Urinary bladder (tissue), 4 donors: Measurements from ENCODE around the gene LPP. TPM values are rescaled to one million over a fixed set of nuclear protein-coding genes. Genes with fewer than 3 reads are reported as not detected.

ENCODE experiments used
- DNase-seq: peaks from one replicate; pipeline ENCODE4 v3.0.0-alpha.2; 2015; ENCODE audit errors: extremely low spot score
- H3K27ac ChIP-seq: one replicate; pipeline ENCODE4 v1.5.1; 2013; ENCODE audit warnings: low read depth, mild to moderate bottlenecking, moderate library complexity
- H3K36me3 ChIP-seq: one replicate; pipeline ENCODE4 v1.6.1; 2013; ENCODE audit warnings: mild to moderate bottlenecking, moderate library complexity; ENCODE audit not compliant: insufficient read depth
- H3K4me1 ChIP-seq: one replicate; pipeline ENCODE4 v1.6.1; 2013; ENCODE audit warnings: mild to moderate bottlenecking, moderate library complexity; ENCODE audit not compliant: insufficient read depth
- H3K4me3 ChIP-seq: one replicate; pipeline ENCODE4 v1.5.1; 2013; ENCODE audit warnings: low read depth, low read length
- WGBS: extraction: QIAGEN DNeasy Blood & Tissue Kit; methylation state at CpG from one replicate; pipeline ENCODE4 v1.1.7; 2013; 5-methylcytosine and 5-hydroxymethylcytosine counted together
- polyA plus RNA-seq: library from polyadenylated mRNA; stranded (reverse); fragments of 200-250 nt; gene quantifications from one replicate; pipeline ENCODE4 v1.2.3, GENCODE V29; 2013
- total RNA-seq: library from RNA; depleted of rRNA; stranded (reverse); fragments of >200 nt; gene quantifications from one replicate; pipeline ENCODE4 v1.2.3, GENCODE V29; 2014
- donor health status: healthy with polysubstance abuse.
- donor health status: healthy.

Gene LPP
- total and polyA plus RNA-seq, 2 donors: 133 to 705 TPM

GRCh38 chr3:188452158-188452772, 298.3 kb downstream of the LPP start:
- no peak for DNase-seq
- no peak overlapping the region for H3K27ac ChIP-seq
- 90% methylated on average over 8 of the region's 8 CpGs for WGBS
- H3K36me3 ChIP-seq: peaks cover 1% of the 10 kb centered on the region
- H3K4me3 ChIP-seq: no peak overlapping the region
- no peaks in the 10 kb centered on the region for H3K4me1 ChIP-seq

DNA sequence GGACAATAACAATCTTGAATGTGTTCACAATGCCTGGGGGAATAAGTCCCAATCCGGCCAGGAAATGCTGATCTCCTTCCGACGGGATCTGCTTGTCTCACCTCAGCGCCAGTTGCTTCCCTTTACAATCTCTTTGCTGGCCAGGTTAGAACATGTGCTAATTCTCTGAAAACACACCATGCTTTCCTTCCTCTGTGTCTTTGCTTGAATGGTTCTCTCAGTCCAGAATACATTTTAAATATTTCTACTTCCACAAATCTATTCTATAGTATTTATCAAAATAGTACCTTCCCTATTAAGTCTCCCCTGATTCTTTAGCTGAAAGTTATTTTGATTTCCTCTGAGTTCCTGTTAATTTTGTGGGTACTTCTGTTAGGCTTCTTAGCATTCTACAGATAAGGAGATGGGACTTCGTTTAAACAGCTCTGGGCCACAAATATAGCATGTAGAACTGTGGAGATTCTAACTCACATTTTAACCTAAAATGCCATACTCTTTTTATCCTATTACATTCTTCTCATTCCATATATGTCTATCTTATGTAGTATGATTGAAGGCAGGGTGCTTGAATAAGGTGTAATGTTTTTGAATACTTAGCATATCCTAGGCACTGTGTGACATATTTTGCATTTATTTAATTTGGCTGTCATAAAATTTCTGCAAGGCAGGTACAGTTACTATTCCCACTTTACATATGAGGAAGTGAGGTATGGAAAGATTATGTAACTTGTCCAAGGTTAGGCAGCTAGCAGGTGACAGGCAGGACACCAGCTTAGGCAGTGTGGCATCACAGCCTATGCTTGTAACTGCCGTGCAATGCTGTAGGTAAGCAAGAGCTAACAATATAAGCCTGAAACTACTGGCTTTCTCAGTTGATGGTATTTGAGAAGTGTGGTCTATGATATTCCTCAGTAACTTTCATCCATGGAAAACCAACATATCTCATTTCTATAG, 299.8 kb downstream of the LPP start:
- 78% methylated on average over 6 of the region's 6 CpGs for WGBS
- H3K4me1 ChIP-seq: no peaks in the 10 kb centered on the region
- peaks cover 1% of the 10 kb centered on the region for H3K36me3 ChIP-seq
- no peak overlapping the region for H3K4me3 ChIP-seq
- DNase-seq: no peak
- no peak overlapping the region for H3K27ac ChIP-seq

GRCh38 chr3:188455748-188456147, 301.8 kb downstream of the LPP start:
- H3K4me3 ChIP-seq: no peak overlapping the region
- no peak for DNase-seq
- H3K27ac ChIP-seq: no peak overlapping the region
- H3K4me1 ChIP-seq: no peaks in the 10 kb centered on the region
- peaks cover 1% of the 10 kb centered on the region for H3K36me3 ChIP-seq
- WGBS: 65% methylated on average over 4 of the region's 4 CpGs

DNA sequence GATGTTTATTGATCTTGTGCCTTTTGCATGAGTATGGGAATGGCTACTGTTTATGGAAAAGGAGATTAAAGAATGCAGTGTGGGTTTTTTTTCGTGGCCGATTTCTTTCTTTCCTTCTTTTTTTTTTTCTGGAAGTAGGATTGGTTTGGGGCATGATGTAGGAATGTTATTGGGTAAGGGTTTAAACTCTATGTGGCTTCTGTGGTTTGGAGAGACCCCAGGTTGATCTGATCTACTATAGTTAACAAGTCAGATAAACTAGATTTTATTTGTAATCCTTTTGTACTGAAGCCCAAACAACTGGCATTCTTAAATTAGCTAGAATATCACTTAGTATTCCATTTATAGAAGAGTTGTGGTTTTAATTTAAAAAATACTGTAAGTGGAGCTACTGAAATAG, 304.8 kb downstream of the LPP start:
- H3K4me3 ChIP-seq: no peak overlapping the region
- peaks cover 2% of the 10 kb centered on the region for H3K36me3 ChIP-seq
- no peak for DNase-seq
- H3K4me1 ChIP-seq: no peaks in the 10 kb centered on the region
- 61% methylated on average over 2 of the region's 2 CpGs for WGBS
- H3K27ac ChIP-seq: no peak overlapping the region

DNA sequence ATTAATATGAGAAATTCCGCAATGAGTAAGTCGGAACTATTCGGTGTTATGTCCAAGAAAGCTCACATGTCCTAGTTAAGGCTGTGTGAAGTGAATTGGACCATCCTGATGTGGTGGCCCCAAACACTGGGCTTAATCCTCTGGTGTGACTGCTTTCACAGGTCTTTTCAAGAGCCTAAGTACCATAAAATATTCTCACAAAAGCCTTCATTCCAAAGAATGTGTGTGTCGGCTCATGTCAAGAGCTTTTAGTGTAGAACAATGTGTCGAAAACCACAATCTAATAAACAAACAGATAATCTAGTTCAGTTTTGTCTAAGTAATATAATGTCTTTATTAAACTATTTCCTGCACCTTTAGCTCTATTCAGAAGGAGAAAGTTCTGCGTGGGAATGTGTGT, 311.4 kb downstream of the LPP start:
- no peak overlapping the region for H3K4me3 ChIP-seq
- H3K4me1 ChIP-seq: peaks cover 2% of the 10 kb centered on the region
- DNase-seq: no peak
- H3K36me3 ChIP-seq: peaks cover 1% of the 10 kb centered on the region
- no peak overlapping the region for H3K27ac ChIP-seq
- 86% methylated on average over 6 of the region's 6 CpGs for whole genome bisulfite sequencing

DNA sequence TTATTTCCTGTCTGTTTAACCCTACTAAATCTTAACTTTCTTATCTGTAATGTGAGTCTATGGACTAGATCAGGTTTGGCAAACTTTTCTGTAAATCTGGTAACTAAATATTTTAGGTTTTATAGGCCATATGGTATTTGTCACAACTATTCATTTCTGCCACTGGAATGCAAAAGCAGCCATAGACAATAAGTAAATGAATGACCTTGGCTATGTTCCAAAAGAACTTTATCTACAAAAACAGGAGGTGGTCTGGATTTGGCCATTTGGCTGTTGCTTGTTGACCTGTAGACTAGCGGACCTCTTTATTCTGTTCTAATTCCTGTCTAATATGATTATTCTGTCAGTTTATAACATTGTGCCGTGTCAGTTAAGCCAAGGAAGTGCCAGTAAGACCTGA, 314.2 kb downstream of the LPP start:
- DNase-seq: no peak
- H3K4me3 ChIP-seq: no peak overlapping the region
- H3K4me1 ChIP-seq: peaks cover 3% of the 10 kb centered on the region
- no peaks in the 10 kb centered on the region for H3K36me3 ChIP-seq
- H3K27ac ChIP-seq: no peak overlapping the region
- 69% methylated on average over 2 of the region's 2 CpGs for WGBS

GRCh38 chr3:188468662-188469061, 314.7 kb downstream of the LPP start:
- no peak for DNase-seq

DNA sequence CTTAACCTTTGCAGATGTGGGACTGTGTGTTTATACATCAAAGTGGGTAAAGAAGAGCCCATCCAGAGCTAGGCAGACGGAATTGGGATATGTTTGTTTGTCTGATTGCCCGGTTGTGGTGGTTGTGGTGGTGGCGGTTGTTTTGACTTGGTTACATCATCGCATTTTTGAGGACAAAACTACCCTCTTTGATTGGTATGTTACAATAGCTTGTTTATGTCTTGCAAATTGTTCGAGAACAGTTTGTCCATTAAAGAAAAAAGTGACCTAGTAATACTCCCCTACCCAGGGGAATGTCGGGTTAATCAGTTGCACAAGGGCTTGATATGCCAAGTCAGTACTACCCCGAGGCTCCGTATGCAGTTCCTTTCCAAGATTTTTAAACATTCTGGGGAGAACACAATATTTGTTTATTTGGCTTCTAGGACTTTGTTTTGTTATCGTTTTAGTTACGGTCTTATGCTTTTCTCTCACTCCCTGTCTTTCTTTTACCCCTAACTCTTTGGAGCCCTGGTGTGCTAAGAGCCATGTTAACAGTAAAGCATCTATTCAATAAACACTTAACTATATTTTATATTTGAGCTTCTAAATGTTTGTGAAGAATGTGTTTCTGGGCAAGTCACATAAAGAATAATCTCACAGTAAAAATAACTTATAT, 315.4 kb downstream of the LPP start:
- 66% methylated on average over 10 of the region's 10 CpGs for WGBS
- Histone ChIP-seq H3K4me1 (peaks cover 6% of the 10 kb centered on the region), H3K27ac (no peak overlapping the region), H3K36me3 (no peaks in the 10 kb centered on the region), H3K4me3 (no peak overlapping the region)
- no peak for DNase-seq

More at GRCh38 chr3:188468662-188469061, 314.7 kb downstream of the LPP start:
- Histone ChIP-seq H3K4me1 (peaks cover 3% of the 10 kb centered on the region), H3K4me3 (no peak overlapping the region), H3K36me3 (no peaks in the 10 kb centered on the region), H3K27ac (no peak overlapping the region)
- 58% methylated on average over 3 of the region's 3 CpGs for WGBS

DNA sequence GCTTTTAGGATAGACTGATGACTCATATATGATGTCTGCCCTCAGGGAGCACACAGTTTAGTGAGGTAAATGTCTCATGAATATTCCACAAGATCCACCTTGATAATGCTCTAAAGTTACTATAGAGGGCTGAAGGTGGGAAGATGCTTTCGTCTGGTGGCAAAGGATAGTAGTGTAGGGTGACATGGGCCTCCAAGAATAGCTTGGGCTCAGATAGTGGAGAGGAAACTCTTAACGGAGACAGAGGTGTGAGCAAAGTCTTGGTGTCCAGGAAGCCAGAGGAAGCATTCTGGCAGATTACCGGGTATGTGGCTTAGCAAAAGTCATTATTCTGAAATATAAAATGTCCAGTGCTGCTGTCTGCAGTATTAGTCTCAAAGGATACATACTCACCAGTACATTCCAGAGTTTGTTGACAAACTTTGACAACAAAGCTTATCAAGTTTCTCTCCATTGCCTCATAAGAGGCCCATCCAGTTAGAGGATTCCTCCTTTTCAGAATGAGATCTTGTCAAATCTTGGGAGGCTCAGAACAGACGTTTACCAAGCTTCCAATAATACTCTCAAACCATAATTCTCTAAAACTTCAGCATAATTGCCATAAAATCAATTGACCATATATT, 316.7 kb downstream of the LPP start:
- 90% methylated on average over 4 of the region's 4 CpGs for WGBS
- peaks cover 6% of the 10 kb centered on the region for H3K4me1 ChIP-seq
- H3K27ac ChIP-seq: no peak overlapping the region

DNA sequence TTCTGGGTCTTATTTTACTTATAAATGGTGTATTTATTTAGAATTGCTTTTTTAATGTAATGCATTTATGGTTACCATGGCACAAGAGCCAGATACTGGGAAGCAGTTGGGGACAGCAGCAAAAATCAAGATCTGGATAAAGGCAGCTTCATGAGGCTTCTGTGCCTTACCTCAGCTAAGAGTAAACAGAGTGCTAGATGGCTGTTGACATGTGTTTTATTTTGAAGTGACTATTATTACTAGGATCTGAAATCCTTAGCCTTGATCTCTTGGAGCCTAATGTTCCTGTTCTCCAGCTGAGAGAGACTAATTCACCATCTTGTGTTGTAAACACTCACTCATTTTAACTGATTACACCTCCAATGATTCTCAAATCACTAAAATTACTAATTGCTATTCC, 317.8 kb downstream of the LPP start:
- no peak for DNase-seq
- Histone ChIP-seq H3K4me1 (peaks cover 4% of the 10 kb centered on the region), H3K27ac (no peak overlapping the region), H3K36me3 (no peaks in the 10 kb centered on the region), H3K4me3 (no peak overlapping the region)

More for the DNA sequence above, 316.7 kb downstream of the LPP start:
- Histone ChIP-seq H3K36me3 (no peaks in the 10 kb centered on the region), H3K4me3 (no peak overlapping the region)
- DNase-seq: no peak

DNA sequence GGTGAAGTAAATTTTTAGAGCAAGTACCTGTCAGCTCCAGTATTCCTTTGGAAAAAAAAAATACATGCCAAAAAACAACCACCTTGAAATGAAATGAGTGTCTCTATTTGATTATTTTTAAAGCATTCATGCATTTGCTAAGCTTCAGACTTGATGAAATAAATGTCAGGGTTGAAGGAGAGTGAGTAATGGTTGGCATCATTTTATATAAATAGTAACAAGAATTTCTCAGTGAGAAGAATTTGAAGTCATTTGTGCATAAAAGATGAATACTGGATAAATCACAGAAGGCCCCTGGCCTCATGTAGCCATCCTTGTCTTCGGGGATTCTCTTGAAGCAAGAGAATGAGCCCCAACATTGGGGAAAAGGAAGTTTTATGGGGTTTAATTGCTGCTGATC, 318.4 kb downstream of the LPP start:
- Histone ChIP-seq H3K4me3 (no peak overlapping the region), H3K27ac (no peak overlapping the region), H3K36me3 (no peaks in the 10 kb centered on the region), H3K4me1 (peaks cover 4% of the 10 kb centered on the region)
- WGBS: 77% methylated on average over 1 of the region's 1 CpG
- no peak for DNase-seq

DNA sequence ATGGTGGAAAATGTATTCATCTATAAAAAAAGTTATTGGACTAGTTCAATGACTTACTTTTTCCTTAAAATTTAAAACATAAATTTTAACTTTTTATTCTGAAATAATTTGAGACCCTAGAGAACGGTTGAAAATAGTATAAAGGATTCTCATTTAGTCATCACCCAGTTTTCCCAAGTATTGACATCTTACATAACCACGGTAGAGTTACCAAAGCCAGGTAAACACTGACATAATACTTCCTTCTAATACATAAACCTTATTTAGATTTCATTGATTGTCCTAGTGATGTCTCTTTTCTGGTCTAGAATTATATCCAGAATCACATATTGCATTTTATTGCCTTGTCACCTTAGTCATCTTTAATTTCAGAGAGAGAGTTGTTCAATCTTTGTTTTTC, 319.1 kb downstream of the LPP start:
- Histone ChIP-seq H3K4me3 (no peak overlapping the region), H3K36me3 (no peaks in the 10 kb centered on the region), H3K27ac (no peak overlapping the region), H3K4me1 (peaks cover 4% of the 10 kb centered on the region)
- WGBS: 93% methylated on average over 2 of the region's 2 CpGs
- no peak for DNase-seq

GRCh38 chr3:188473591-188474288, 319.8 kb downstream of the LPP start:
- no peaks in the 10 kb centered on the region for H3K36me3 ChIP-seq
- WGBS: 99% methylated on average over 2 of the region's 2 CpGs
- DNase-seq: no peak
- H3K4me1 ChIP-seq: peaks cover 4% of the 10 kb centered on the region
- no peak overlapping the region for H3K4me3 ChIP-seq
- no peak overlapping the region for H3K27ac ChIP-seq
